22Rv1 (cell line): Measurements from ENCODE around the gene NAPSA.

Experiments used
- CTCF ChIP-seq: fragments of 450-650 bp; IDR thresholded peaks from 2 replicates; pipeline ENCODE4 v1.5.1; 2017; ENCODE audit warnings: mild to moderate bottlenecking
- ZFX ChIP-seq: fragments of 450-650 bp; IDR thresholded peaks from 2 replicates; pipeline ENCODE4 v1.6.1; 2017; ENCODE audit warnings: antibody characterized with exemption, borderline replicate concordance

DNA sequence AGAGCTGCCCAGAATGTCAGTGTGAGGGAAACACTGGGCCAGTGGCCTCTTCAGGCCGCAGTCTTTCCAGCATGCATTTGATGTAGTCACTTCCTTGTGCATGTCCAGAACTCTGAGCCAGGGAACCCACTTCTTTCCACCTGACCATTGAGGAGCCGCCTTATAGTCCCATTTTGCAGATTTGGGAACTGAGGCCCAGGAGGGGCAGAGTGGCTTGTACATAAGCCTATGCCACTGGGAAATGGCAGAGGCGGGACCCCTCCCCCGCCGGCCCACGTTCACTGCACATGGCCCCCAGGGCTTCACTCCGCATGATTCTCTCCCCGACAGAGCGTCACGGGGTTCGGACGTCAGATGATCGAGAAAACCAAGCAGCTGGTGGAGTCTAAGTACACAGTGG lies 47.7 kb upstream of the NAPSA start:
- TF ChIP-seq CTCF (no peak), ZFX (no peak)
